ENCODE results near the gene TXK. TPM values are rescaled to one million over a fixed set of nuclear protein-coding genes. Genes with fewer than 3 reads are reported as not detected.

Gene TXK
- total RNA-seq, 1 donor from 2014 or later, result 1.8 TPM

- Mint-ChIP-seq H3K27me3 (ENCODE audit: low read depth) (peaks cover 37% of the 10 kb centered on the region), H3K36me3 (ENCODE audit: low read depth) (no peaks in the 10 kb centered on the region), H3K27ac (no peak overlapping the region), H3K9me3 (no peaks in the 10 kb centered on the region), H3K4me3 (ENCODE audit: low read depth) (no peak overlapping the region), H3K4me1 (ENCODE audit: low read depth) (peaks cover 23% of the 10 kb centered on the region)
- intact Hi-C loops (cut with micrococcal nuclease), result loop anchor here (2.0 to 5.0 kb wide), 3 partner anchors 16 to 200 kb away; partner anchors contain the start of gene CORIN
- no peak for DNase-seq (ENCODE audit: low spot score)
Observed at GRCh38 chr4:48037117-48037462, 97.0 kb downstream of the TXK start.

- DNase-seq (ENCODE audit: low spot score), result no peak
- peaks cover 16% of the 10 kb centered on the region for H3K4me1 Mint-ChIP-seq (ENCODE audit: low read depth)
- H3K4me3 Mint-ChIP-seq (ENCODE audit: low read depth), result no peak overlapping the region
- H3K9me3 Mint-ChIP-seq, result no peaks in the 10 kb centered on the region
- H3K27ac Mint-ChIP-seq, result peak overlapping the region; percentile 19
- H3K27me3 Mint-ChIP-seq (ENCODE audit: low read depth), result peaks cover 34% of the 10 kb centered on the region
- intact Hi-C loops (cut with micrococcal nuclease), result loop anchor here (1.0 to 5.0 kb wide), 5 partner anchors 9 to 199 kb away; partner anchors contain the start of gene CORIN
- no peaks in the 10 kb centered on the region for H3K36me3 Mint-ChIP-seq (ENCODE audit: low read depth)
Observed at GRCh38 chr4:48035952-48036351, 98.1 kb downstream of the TXK start.

- Mint-ChIP-seq H3K4me1 (ENCODE audit: low read depth) (peaks cover 22% of the 10 kb centered on the region), H3K9me3 (no peaks in the 10 kb centered on the region), H3K36me3 (ENCODE audit: low read depth) (no peaks in the 10 kb centered on the region), H3K27me3 (ENCODE audit: low read depth) (peaks cover 39% of the 10 kb centered on the region), H3K27ac (no peak overlapping the region), H3K4me3 (ENCODE audit: low read depth) (no peak overlapping the region)
- intact Hi-C loops (cut with micrococcal nuclease), result loop anchor here (1.0 to 2.0 kb wide), 2 partner anchors 53 to 105 kb away; no protein-coding TSS in a partner anchor
- no peak for DNase-seq (ENCODE audit: low spot score)
Observed at GRCh38 chr4:48033825-48034413, 100.1 kb downstream of the TXK start.

GRCh38 chr4:48033412-48033811 is 100.6 kb downstream of the TXK start:
- Mint-ChIP-seq H3K4me1 (ENCODE audit: low read depth) (peaks cover 27% of the 10 kb centered on the region), H3K27ac (no peak overlapping the region), H3K4me3 (ENCODE audit: low read depth) (no peak overlapping the region), H3K27me3 (ENCODE audit: low read depth) (peaks cover 38% of the 10 kb centered on the region), H3K9me3 (no peaks in the 10 kb centered on the region), H3K36me3 (ENCODE audit: low read depth) (no peaks in the 10 kb centered on the region)
- DNase-seq (ENCODE audit: low spot score), result no peak
- intact Hi-C loops (cut with micrococcal nuclease), result loop anchor here (1.0 to 2.0 kb wide), 2 partner anchors 54 to 105 kb away; no protein-coding TSS in a partner anchor

- Mint-ChIP-seq H3K27ac (no peak overlapping the region), H3K4me1 (ENCODE audit: low read depth) (peaks cover 32% of the 10 kb centered on the region), H3K27me3 (ENCODE audit: low read depth) (peaks cover 38% of the 10 kb centered on the region), H3K36me3 (ENCODE audit: low read depth) (no peaks in the 10 kb centered on the region), H3K4me3 (ENCODE audit: low read depth) (no peak overlapping the region), H3K9me3 (no peaks in the 10 kb centered on the region)
- intact Hi-C loops (cut with micrococcal nuclease), result loop anchor here (1.0 to 2.0 kb wide), 2 partner anchors 55 to 106 kb away; no protein-coding TSS in a partner anchor
- no peak for DNase-seq (ENCODE audit: low spot score)
Observed at GRCh38 chr4:48032721-48033120, 101.3 kb downstream of the TXK start.

- Mint-ChIP-seq H3K27ac (no peak overlapping the region), H3K4me1 (ENCODE audit: low read depth) (peaks cover 34% of the 10 kb centered on the region), H3K9me3 (no peaks in the 10 kb centered on the region), H3K27me3 (ENCODE audit: low read depth) (peaks cover 36% of the 10 kb centered on the region), H3K4me3 (ENCODE audit: low read depth) (no peak overlapping the region), H3K36me3 (ENCODE audit: low read depth) (no peaks in the 10 kb centered on the region)
- no peak for DNase-seq (ENCODE audit: low spot score)
- intact Hi-C loops (cut with micrococcal nuclease), result loop anchor here (2.0 kb wide), 1 partner anchor 107 kb away; no protein-coding TSS in a partner anchor
Observed at GRCh38 chr4:48031802-48032525, 102.1 kb downstream of the TXK start.

GRCh38 chr4:48030470-48030869 is 103.6 kb downstream of the TXK start:
- peaks cover 23% of the 10 kb centered on the region for H3K4me1 Mint-ChIP-seq (ENCODE audit: low read depth)
- intact Hi-C loops (cut with micrococcal nuclease), result no loop called here
- no peak overlapping the region for H3K27ac Mint-ChIP-seq
- H3K27me3 Mint-ChIP-seq (ENCODE audit: low read depth), result peaks cover 34% of the 10 kb centered on the region
- no peaks in the 10 kb centered on the region for H3K9me3 Mint-ChIP-seq
- no peaks in the 10 kb centered on the region for H3K36me3 Mint-ChIP-seq (ENCODE audit: low read depth)
- no peak overlapping the region for H3K4me3 Mint-ChIP-seq (ENCODE audit: low read depth)
- DNase-seq (ENCODE audit: low spot score), result no peak

- no peak for DNase-seq (ENCODE audit: low spot score)
- intact Hi-C loops (cut with micrococcal nuclease), result no loop called here
- Mint-ChIP-seq H3K27me3 (ENCODE audit: low read depth) (peaks cover 36% of the 10 kb centered on the region), H3K27ac (no peak overlapping the region), H3K9me3 (no peaks in the 10 kb centered on the region), H3K4me1 (ENCODE audit: low read depth) (peaks cover 20% of the 10 kb centered on the region), H3K4me3 (ENCODE audit: low read depth) (no peak overlapping the region), H3K36me3 (ENCODE audit: low read depth) (no peaks in the 10 kb centered on the region)
Observed at GRCh38 chr4:48028696-48029095, 105.4 kb downstream of the TXK start.

GRCh38 chr4:48027653-48028052 is 106.4 kb downstream of the TXK start:
- Mint-ChIP-seq H3K27ac (no peak overlapping the region), H3K4me3 (ENCODE audit: low read depth) (no peak overlapping the region)

GRCh38 chr4:48025005-48025404 is 109.0 kb downstream of the TXK start:
- intact Hi-C loops (cut with micrococcal nuclease), result no loop called here
- Mint-ChIP-seq H3K9me3 (peaks cover 4% of the 10 kb centered on the region), H3K27ac (no peak overlapping the region), H3K27me3 (ENCODE audit: low read depth) (peaks cover 33% of the 10 kb centered on the region), H3K4me3 (ENCODE audit: low read depth) (no peak overlapping the region), H3K4me1 (ENCODE audit: low read depth) (peaks cover 22% of the 10 kb centered on the region), H3K36me3 (ENCODE audit: low read depth) (no peaks in the 10 kb centered on the region)
- no peak for DNase-seq (ENCODE audit: low spot score)

More at GRCh38 chr4:48027653-48028052, 106.4 kb downstream of the TXK start:
- no peak for DNase-seq (ENCODE audit: low spot score)
- H3K4me1 Mint-ChIP-seq (ENCODE audit: low read depth), result peaks cover 20% of the 10 kb centered on the region
- H3K27me3 Mint-ChIP-seq (ENCODE audit: low read depth), result peaks cover 30% of the 10 kb centered on the region
- no peaks in the 10 kb centered on the region for H3K36me3 Mint-ChIP-seq (ENCODE audit: low read depth)
- intact Hi-C loops (cut with micrococcal nuclease), result loop anchor here (1.0 to 2.0 kb wide), 2 partner anchors 9 to 75 kb away; no protein-coding TSS in a partner anchor
- H3K9me3 Mint-ChIP-seq, result no peaks in the 10 kb centered on the region

GRCh38 chr4:48024522-48024921 is 109.5 kb downstream of the TXK start:
- Mint-ChIP-seq H3K9me3 (peaks cover 4% of the 10 kb centered on the region), H3K27ac (no peak overlapping the region), H3K4me1 (ENCODE audit: low read depth) (peaks cover 24% of the 10 kb centered on the region), H3K27me3 (ENCODE audit: low read depth) (peaks cover 35% of the 10 kb centered on the region), H3K36me3 (ENCODE audit: low read depth) (no peaks in the 10 kb centered on the region), H3K4me3 (ENCODE audit: low read depth) (no peak overlapping the region)
- intact Hi-C loops (cut with micrococcal nuclease), result no loop called here
- no peak for DNase-seq (ENCODE audit: low spot score)

GRCh38 chr4:48022192-48022799 is 111.8 kb downstream of the TXK start:
- peaks cover 10% of the 10 kb centered on the region for H3K4me1 Mint-ChIP-seq (ENCODE audit: low read depth)
- H3K9me3 Mint-ChIP-seq, result peaks cover 4% of the 10 kb centered on the region
- intact Hi-C loops (cut with micrococcal nuclease), result no loop called here
- H3K27ac Mint-ChIP-seq, result no peak overlapping the region
- H3K27me3 Mint-ChIP-seq (ENCODE audit: low read depth), result peaks cover 47% of the 10 kb centered on the region
- H3K36me3 Mint-ChIP-seq (ENCODE audit: low read depth), result no peaks in the 10 kb centered on the region
- H3K4me3 Mint-ChIP-seq (ENCODE audit: low read depth), result no peak overlapping the region
- no peak for DNase-seq (ENCODE audit: low spot score)

GRCh38 chr4:48021100-48021499 is 113.0 kb downstream of the TXK start:
- intact Hi-C loops (cut with micrococcal nuclease), result loop anchor here (2.0 kb wide), 1 partner anchor 16 kb away; no protein-coding TSS in a partner anchor
- no peak for DNase-seq (ENCODE audit: low spot score)
- Mint-ChIP-seq H3K9me3 (peaks cover 4% of the 10 kb centered on the region), H3K36me3 (ENCODE audit: low read depth) (no peaks in the 10 kb centered on the region), H3K27me3 (ENCODE audit: low read depth) (peaks cover 49% of the 10 kb centered on the region), H3K4me3 (ENCODE audit: low read depth) (no peak overlapping the region), H3K4me1 (ENCODE audit: low read depth) (peaks cover 14% of the 10 kb centered on the region), H3K27ac (no peak overlapping the region)
